GM18520 (cell line): Measurements from ENCODE around the gene APOL3.
"Not testable (repeated sequence)": the region's sequence is repeated elsewhere in the genome, so short reads cannot be mapped to it uniquely, and the experiment has no call there.

ENCODE experiments used
- ATAC-seq: cut with Tn5 transposase; IDR thresholded peaks from one replicate; pipeline ENCODE4 v1.9.1; 2021; ENCODE audit not compliant: unreplicated experiment

Gene APOL3

DNA sequence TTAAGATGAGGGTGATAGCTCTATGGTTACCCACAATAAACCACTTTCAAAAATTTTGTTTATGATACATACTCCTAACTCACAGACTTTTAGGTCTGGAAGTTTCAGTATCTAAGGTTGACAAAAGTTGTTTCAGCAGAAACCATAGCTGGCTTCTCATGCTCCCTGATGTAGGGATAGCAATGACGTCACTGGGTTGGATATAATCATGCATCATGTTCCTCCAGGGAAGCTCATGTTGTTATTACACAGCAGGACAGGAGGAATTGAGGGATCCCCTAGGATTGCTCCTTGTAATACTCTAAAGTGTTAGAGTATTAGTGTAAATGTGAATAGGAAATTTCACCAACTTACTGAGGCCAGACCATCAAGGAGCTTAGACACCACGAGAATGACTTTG, 23.6 kb downstream of the APOL3 start:
- no peak for ATAC-seq

DNA sequence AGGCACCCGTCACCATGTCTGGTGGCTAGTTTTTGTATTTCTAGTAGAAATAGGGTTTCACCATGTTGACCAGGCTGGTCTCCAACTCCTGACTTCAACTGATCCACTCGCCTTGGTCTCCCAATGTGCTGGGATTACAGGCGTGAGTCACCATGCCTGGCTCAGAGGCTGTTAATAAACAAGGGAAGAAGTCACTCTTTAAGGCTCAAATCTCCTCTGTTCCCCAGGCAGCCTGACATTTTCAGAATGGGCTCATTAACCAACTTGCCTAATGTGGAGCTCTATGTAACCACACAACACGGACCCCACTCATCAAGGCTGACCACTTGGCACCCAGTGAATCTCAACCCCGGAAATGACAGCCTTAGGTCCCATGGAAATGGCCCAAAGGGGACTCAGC, 24.1 kb downstream of the APOL3 start:
- no peak for ATAC-seq

DNA sequence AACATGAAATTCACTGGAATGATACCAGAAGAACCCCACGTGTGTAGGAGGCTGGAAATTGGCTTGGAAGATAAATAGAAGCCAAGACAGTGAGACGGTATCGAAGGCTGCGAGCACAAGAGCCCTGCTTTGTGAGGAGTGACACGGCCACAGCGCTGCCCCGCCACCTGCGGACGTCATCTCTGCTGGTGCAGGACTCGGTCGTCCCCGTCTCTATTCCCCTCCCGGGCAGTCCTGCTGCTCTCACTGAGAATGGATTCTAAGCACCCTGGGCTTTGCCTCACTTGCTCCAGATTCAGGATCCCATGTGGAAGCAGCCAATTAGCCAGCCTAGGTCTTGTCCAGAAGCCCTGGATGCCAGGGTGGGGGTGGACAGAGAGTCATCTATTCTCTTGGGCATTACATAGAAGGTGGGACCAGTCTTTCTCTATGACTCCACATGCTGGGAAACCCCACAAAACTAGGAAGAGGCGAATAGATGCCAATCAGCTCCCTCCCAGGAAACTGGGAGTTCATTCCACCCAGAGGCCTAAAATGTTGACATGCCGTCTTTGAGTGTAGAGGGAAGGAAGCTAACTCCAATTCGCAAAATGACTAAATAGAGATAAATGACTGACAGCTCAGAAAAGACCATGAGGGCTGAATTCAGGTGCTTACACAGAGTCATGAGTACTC, 25.1 kb downstream of the APOL3 start:
- no peak for ATAC-seq

DNA sequence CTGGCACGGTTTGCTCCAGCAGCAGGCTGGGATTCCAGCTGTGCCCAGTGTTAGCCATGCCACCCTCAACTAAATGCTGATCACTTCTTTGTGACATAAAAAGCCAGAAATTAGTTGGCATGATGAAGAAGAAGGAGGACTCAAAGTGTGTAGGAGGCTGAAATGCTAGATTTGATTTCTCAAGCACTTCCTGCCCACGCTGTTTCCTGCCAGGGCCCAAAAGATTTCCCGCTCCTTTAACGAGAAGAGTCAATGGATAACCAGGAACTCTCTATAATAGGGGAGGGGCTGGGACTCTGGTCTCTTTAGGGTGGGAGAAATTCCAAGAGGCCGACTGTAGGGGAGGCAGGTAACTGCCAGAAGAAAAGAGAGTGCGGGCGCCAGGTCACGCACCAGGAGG, 26.4 kb downstream of the APOL3 start:
- no peak for ATAC-seq

GRCh38 chr22:36131907-36132306, 28.6 kb downstream of the APOL3 start:
- ATAC-seq = no peak

DNA sequence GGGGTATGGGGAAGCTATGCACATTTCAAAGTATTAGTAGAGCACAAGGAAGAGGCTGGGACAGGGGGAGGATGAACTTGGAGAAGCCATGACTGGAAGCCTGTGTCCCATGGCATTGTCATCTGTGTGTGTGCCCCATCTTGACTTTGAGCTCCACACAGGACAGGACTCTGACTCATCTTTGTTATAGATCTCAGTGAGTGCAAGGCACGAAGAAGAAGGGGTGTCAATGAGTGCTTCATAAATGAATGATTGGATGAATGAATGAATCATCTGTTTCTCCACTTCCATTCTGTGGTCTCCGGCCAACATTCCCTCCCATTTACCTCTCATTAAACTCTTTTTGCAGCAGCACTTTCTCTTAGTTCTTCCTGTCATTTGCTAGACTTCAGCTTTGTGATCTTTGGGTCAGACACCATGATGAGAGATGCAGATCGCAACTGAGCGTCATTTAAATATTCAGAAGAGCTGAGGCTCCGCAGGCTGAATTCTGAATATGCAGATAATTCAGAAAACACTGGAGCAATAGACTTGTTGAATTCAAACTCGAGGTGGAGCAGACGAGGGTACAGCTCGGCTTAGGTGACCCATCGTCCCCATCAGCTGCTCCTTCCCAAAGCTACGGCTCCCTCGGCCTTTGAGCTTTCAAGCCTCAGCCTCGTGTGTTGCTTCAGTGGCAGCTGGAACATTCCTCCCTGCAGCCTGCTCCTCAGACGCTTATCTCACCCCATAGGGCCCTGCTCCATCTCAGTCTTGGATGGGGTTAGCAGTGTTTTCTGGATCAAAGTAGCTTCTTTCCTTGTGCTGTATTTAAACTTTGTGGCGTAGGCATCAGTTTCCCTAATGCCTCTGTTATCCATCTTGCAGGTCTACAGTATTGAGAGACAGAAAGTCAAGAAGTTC, 30.8 kb downstream of the APOL3 start:
- no peak for ATAC-seq

- no peak for ATAC-seq
Observed at GRCh38 chr22:36129071-36129470, 31.5 kb downstream of the APOL3 start.

GRCh38 chr22:36125994-36126531, 34.5 kb downstream of the APOL3 start:
- ATAC-seq = no peak

- no peak for ATAC-seq
Observed at GRCh38 chr22:36125434-36125833, 35.1 kb downstream of the APOL3 start.

- ATAC-seq = no peak
Observed at GRCh38 chr22:36124666-36125065, 35.9 kb downstream of the APOL3 start.

DNA sequence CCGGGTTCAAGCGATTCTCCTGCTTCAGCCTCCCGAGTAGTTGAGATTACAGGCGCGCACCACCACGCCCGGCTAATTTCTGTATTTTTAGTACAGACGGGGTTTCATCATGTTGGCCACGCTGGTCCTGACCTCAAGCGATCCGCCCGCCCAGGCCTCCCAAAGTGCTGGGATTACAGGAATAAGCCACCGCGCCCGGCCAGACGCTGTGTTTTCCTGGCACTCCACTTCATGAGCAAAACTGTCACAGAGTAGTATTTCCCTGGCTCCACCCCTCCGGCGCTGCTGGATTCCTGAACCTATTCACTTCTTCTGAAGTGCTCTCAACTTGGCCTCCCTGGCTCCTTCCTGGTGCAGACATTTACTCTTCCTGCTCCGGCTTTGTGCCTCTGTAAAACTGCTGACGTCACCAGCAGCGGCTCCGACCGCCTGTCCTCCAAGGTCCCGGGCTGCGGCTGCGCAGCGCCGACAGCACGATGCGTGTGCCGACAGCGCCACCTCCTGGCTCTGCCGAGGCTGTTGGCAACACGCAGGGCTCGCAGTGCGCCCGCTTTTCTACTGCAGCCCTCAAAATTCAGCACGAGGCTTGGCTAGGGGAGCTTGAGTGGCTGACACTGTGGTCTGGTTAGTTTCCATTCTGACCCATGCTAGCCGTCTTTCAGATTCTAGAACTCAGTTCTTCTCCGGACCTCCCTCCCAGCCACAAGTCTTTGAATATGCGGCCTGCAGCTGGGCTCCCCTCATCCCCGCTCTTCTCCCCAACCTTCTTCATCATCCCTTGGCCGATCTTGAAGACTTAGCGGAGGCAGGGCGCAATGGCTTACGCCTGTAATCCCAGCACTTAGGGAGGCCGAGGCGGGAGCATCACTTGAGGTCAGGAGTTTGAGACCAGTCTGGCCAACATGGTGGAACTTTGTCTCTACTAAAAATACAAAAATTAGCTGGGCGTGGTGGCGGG, 36.6 kb downstream of the APOL3 start:
- peak; percentile 65 for ATAC-seq

- not testable (repeated sequence) for ATAC-seq
Observed at GRCh38 chr22:36120621-36121351, 39.8 kb downstream of the APOL3 start.

- ATAC-seq = no peak
Observed at GRCh38 chr22:36117053-36117554, 43.5 kb downstream of the APOL3 start.

DNA sequence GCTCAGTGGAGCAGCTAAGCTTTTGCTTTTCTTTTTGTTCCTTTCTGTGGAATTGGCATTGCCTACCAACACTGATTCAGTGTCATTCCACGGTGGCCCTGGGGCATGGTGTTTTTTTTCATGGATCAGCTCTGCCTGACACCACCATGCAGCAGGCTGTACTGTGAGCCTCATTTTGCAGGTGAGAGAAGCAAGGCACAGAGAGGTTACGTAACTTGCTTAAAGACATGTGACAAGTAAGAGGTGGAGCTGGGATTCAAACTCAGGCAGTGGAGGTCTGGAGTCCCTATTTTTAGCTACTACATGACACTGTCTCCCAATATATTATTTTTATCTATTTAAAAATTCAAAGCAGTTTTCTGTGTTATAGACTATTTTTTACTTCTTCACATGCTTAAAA, 44.4 kb downstream of the APOL3 start:
- ATAC-seq = no peak

DNA sequence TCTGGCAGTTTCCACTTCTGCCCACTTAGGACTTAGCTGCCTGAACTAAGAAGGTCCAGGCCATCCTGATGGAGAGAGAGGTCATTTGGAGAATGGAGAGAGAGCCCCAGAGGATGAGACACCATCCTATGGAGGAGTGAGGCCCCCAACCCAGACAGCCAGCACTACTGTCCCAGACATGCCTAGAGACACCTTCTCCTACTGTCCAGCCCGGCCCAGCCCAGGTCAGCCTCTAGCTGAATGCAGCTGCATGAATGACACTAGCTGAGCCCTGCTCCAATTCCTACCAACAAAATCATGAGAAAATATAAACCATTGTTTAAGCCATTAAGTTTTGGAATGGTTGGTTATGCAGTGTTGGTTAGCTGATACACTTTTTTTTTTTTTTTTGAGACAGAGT, 47.4 kb downstream of the APOL3 start:
- no peak for ATAC-seq

DNA sequence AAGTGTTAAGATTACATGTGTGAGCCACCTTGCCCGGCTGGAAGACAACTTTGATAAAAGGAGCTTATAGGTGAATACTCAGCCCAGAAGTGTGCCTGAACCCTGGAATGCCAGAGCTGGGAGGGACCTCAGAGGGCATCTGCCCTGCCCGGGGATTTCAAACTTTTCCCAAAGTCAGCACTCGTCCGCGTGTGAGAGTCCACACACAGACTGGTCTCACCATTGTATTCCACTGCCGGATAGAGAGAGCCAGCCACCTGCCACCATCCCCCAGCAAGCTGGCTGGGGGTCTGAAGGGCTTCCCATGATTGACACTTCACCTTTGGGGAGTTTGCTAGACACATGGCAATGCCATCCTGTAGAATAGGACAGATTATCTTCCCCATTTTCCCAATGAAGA, 49.2 kb downstream of the APOL3 start:
- no peak for ATAC-seq

DNA sequence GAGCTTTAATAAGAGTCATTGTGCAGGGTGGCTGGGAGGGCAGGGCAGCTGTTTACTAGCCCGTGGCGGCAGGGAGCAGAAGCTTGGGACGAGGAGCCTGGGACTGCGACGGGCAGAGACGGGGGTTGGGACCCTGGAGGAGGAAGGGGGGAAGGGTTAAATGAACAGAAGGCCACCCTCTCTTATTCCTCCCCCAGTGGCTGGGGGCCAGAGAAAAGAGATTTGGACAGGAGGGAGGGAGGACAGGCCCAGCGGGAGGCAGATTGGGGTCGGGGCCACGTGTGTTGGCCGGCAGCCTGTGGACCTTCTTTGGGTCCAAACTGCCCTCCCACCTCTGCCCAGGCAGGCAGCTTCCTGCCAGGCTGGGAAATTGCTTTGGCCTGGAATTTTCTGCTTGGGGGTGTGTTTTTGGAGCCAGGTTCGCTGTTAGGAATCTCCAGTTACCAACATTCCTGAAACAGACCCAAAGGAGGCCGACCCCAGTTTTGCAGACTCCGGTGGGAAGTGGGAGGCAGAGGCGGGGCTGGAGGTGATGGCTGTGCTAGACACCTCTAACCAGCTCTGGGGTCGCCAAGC, 50.2 kb downstream of the APOL3 start:
- ATAC-seq = no peak

- no peak for ATAC-seq
Observed at GRCh38 chr22:36107436-36107835, 53.1 kb downstream of the APOL3 start.

GRCh38 chr22:36106910-36107309, 53.6 kb downstream of the APOL3 start:
- no peak for ATAC-seq

GRCh38 chr22:36104988-36105387, 55.6 kb downstream of the APOL3 start:
- no peak for ATAC-seq
